GM18519 (cell line): ENCODE data around the gene ADAM8.

Experiments used
- ATAC-seq: cut with Tn5 transposase; IDR thresholded peaks from one replicate; pipeline ENCODE4 v1.9.1; 2021; ENCODE audit warnings: mild to moderate bottlenecking, moderate library complexity; ENCODE audit not compliant: unreplicated experiment, low FRiP score

Gene ADAM8

DNA sequence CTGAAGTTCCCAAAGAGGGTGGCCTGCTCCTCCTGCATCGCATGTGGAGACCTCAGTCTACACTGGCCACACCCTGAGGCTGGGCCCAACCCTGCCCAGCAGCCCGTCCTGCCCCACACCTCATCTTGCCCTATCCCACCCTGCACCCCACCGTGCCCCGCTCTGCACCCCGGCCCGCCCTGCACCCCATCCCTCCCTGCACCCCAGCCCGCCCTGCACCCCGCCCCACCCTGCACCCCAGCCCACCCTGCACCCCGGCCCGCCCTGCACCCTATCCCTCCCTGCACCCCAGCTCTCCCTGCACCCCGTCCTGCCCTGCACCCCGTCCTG lies 24.5 kb downstream of the ADAM8 start:
- ATAC-seq, result no peak

DNA sequence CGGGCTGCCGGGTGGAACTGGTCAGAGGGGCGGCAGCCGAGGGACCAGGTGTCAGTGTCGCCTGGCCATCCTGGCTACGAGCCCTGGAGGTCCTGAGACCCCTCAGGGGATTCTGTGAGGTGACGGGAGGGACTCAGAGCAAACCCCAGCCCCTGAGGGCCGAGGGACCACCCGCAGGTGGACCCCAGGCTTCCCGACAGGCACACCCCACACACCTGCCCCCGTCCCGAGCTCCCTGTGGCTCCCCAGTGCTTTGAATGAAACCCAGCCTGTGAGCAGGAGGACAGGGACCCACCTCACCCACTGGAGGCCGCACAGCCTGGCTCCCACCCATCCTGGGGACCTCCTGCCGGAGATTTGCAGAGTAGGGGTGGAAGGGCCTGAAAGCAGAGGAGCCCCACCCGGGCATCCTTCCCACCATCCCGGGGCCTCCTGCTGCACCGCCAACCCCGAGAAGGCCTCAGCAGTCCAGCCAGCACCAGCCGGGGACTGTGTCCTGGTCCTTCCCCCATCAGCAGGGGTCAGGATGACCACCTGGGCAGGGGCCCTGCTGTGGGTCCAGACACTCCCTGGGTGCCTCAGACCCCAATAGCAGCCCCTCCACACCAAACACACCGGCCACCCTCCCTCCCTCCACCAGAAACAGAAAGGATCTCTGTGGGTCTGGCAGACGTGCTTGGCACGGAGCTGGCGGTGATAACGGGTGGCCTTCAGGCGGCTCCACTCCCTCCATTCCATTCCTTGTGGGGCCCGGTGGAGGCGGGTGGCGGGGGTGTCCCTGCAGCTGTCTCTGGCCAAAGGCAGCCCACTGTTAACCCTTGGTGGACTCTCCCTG lies 25.1 kb downstream of the ADAM8 start:
- ATAC-seq, result no peak

DNA sequence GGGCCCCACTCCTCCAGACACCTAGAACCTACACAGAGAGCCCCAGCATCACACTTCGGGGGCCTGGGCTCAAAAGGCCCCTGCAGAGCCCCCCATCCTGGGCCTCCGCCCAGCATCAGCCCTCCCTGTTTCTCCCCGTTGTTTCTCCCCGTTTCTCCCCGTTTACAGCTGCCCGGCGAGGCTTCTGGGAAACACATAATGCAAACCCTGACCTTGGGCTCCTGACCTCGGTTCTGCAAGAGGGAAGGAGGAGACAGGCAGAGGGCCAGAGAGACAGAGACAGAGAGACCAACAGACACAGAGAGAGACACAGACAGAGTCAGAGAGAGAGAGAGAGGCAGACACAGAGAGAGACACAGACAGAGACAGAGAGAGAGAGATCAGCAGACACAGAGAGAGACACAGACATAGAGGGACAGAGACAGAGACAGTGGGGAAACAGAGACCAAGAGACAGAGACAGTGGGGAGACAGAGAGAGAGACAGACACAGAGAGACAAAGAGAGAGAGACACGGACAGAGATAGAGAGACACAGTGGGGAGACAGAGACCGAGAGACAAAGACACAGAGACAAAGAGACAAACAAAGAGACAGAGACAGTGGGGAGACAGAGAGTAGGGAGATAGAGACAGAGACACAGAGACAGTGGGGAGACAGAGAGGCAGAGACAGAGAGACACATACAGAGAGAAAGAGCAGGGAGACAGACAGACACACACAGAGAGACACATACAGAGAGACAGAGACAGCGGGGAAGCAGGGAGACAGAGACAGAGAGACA lies 26.5 kb downstream of the ADAM8 start:
- ATAC-seq, result no peak

DNA sequence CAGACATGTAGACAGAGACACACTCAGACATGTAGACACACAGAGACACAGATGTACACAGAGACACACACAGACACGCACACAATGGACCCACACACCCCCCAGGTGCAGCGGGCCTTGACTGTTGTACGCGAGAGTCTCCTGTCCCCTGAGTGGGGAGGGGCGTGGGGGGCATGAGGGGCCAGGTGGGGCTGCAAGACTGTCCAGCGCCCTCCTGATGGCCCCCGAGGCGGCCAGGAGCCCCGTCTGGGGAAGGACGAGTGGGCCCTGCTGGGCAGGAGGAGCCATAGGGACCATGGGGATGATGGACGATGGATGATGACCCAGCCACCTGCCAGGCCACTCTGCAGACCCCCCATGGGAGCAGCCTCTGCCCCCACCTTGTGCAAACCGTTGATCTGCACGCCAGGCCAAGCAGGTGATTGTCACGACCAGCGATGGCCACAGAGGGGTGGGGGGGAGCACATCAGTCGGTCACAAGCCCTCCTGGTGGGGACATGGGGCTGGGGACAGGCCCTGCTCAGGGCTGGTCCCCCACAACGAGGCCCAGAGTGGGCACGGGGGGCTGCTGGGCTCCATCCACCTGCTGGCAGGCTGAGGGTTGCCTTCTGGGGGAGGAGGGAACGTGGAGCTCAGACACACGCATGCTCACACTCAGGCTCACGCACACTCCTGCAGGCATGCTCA lies 27.4 kb downstream of the ADAM8 start:
- ATAC-seq, result no peak

DNA sequence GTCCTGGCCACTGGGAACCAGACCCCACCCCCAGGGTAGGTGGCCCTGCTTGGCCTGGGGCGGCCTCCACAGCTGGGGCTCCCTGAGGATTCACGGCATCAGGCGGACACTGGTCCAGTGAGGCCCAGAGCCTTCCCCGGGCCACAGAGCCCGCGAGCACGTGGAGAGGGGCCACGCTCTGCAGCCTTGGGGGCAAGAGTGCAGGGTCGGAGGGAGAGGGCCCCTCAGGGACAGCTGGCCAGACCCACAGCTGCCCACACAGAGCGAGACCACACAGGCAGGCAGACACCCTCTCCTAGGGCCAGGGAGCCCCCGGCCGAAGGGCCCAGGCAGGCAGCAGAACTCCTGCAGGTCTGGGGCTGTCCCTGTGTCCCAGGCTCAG lies 28.3 kb downstream of the ADAM8 start:
- no peak for ATAC-seq

DNA sequence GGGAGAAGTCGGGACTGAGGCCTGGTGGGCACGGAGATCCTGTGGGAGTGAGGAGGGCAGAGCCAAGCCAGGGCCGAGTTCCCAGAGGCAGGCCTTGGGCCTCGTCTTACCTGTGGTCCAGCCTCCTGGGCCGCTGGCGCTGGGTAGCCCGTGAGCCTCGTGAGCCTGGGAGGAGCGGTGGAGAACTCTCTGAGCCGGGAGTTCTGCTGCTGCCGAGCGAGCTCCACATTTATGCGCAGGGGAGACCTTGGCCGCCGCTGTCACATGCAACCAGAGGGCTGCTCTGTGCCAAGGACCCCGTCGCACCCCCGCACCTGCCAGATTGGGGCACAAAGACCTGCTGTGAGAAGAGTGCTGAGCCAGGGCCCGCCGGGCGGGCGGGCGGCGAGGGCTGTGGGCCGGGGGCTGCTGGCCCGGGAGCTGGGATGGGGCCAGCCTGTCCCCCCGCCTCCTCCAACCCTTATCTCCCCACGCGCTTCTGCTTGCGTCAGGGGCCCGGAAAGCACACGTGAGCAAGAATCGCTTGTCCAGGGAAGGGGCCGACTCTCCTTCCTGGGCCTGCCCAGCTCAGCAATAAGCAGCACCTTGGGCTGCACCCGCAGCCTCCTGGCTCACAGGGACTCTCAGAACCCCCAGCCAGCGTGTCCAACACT lies 28.9 kb downstream of the ADAM8 start:
- no peak for ATAC-seq

DNA sequence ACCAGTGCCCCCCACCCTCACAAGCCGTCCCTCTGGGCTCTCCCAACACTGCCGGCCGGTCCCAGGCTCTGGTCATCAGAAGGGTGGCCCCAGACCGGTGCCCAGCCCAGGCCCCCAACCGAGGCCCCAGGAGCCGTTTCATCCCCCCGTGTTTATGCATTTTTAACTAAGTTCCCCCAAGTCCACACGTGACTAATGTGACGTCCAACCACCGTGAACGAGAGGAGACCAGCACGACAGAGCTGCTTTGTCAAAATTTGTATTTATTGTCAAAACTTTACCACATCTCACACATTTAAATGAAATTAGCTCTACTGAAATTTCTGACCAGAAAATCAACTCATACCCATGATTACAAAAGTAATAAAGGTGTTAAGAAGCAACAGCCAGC lies 30.4 kb downstream of the ADAM8 start:
- no peak for ATAC-seq

DNA sequence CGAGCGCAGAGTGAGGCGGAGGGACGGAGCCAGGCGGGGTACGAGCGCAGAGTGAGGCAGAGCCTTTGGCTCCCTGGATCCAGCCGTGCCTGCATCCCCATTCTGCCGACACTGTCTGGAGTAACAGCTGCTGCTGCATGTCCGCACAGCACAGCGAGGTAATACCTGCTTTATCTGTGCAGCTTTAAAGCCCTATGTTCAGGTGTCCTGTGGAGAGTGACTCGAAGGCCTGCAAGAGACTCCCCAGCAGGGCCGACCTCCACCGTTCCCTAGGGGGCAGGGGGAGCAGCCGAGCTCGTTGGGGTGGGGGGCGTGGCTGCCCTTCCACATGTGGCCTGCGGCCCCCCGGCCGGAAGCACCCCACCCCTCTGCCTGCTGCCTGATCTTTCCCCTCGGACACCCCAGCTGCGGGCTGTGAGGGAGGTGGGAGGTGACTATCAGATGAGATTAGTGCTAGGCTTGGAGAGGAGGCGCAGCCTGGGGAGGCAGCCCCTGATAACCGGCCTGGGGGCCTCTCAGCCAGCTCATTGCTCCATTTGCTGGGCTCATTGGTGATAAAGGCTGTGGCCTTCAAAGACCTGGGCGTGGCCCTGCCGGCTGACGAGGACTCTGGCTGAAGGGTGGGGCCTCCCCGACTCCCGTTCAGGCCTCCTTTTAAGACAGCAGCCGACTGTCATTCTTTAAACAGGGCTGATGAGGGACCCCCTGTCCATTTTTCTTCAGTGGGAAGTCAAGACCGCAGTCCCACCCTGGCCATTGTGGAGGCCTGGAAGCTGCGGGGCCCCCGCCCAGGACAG lies 31.0 kb downstream of the ADAM8 start:
- ATAC-seq, result no peak

DNA sequence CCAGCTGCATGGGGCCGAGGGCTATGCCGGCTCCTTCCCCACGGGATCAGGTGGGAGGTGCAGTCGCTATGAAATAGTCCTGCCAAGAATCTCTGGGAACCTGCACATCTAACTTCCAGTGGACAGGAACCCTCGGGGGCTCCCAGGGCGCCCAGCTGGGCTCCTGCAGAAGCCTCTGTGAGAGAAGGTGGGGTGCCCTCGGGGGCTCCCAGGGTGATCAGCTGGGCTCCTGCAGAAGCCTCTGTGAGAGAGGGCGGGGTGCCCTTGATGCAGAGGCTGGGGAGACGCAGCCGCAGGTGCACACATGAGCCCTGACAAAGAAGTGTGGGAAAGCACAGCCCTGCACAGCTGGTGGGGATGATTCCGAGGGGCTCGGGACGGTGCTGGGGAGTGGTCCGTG lies 33.1 kb downstream of the ADAM8 start:
- no peak for ATAC-seq

DNA sequence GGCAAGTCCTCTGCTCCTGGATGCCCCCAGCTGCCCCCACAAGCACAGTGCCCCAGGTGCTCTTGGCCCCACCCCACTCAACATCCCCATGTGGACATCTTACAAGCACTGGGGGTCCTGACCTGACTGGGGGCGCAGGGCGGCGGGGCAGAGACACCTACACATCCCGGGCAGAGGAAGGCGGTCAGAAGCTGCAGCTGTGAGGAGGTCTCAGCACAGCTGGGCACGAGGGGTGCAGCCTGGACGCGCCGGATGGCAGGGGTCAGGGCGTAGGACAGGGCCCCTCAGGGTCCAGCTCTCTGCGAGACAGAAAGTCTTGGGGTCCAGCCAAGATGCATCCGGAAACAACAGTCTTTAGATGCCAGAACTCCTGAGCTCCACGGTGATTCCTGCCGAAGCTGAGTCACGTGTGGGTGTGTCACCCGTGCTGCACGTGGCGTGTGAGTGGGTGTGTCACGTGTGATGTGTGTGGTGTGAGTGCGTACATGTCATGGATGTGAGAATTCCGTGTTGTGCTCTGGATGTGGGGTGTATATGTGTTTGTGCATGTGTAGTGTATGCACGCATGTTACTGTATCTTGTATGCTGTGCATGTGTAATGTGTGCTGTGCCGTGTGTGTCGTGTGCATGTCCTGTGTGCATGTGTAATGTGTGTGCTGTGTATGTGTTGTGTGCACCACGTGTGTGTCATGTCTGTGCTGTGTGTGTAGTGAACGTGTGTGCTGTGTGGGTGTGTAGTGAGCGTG lies 33.9 kb downstream of the ADAM8 start:
- no peak for ATAC-seq

DNA sequence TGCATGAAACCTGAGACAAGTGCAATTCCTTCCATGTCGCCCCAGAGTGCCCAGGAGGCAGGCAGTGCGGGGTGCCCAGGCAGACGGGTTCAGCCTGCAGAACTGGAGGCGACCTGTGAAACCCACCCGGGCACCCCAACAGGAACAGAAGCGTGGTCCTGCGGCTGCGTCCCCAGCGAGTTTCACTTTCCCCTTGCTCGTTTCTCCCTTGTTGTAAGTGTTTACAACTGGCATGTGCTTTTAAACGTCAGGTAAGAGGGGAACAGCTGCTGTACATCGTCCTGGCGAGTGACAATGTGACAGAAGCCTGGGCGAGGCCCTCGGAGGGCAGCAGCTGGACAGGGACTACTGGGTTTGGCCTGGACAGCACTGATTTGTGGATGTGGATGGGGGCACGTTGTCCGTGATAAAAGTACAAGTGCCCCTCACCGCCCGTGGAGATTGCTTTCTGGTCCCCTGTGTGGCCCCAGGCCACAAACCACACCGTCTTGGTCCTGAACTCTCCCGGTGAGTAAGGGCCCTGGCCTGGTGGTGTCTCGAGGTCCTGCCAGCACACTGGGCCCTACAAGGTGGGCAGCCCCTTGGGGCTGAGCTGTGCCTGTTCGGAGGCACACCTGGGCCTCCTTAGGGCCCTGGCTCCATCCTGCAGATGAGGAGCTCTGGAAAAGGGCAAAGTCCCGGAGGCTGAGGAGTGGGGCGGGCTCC lies 35.0 kb downstream of the ADAM8 start:
- no peak for ATAC-seq

DNA sequence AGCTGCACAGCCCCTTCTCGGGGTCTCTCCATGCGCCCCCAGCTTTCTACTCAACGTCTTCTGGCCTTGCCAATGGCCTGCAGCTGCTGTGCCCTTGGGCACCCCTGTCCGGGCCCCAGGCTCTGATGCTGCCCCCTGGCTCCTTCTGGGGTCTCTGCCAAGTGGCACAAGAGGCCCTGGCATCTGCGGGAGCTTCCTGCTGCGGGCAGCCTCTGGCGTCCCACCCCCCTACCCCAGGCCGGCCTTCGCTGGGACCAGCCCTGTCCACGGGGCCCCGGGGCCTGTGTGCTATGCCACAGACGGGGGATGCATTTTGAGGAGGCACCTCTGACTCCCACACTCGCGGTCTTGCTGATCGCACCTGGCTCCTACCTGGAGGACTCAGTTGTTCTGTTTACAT lies 36.7 kb downstream of the ADAM8 start:
- ATAC-seq, result no peak

DNA sequence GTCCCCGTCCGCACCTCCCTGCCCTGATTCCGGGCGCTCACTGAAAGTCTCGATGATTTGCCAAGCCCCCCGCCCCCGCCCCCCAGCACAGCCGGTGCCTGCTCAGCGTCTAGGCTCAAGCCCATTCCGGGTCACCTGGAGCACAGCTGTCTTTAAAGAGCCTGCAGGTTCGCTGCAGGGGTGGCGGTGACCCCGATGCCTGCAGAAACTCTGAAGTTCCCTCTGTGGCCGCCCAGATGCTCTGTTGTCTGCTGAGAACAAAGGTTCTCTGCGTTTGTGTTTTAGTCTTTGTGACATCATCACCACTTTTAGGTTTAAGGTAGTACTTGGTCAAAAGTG lies 38.2 kb downstream of the ADAM8 start:
- no peak for ATAC-seq

DNA sequence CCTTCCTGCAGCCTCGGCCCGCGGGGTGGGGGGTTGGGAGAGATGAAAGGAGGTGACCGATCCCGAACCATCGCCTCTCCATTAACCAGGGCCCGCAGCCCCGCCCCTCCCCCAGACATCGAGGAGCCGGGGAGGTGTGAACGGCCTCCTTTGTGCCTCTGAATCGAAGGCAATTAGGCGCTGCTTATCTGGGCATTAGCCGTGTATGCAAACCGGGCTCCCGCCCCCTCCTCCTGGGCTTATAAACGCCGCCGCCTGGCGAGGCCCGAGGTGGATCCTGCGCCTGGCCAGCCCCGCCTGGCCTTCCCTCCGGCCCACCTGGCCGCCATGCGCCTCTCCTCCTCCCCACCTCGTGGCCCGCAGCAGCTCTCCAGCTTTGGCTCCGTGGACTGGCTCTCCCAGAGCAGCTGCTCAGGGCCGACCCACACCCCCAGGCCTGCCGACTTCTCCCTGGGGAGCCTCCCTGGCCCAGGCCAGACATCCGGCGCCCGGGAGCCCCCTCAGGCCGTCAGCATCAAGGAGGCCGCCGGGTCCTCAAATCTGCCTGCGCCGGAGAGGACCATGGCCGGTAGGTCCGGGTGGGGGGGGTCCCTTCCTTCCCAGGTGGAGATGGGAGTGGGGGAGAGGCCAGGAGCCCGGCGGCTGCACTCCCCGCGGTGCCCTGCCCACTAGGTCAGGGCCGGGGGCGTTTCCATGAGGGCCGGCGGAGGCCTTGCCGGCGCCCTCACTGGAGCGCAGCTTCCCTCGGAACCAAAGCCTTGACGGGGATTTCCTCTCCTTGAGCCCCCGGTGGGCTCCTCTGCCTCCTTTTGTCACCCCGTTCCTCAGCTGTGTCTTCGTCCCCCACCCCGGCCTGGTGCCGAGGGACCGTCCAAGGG lies 38.8 kb downstream of the ADAM8 start, which contains the start of gene VENTX:
VENTX (plus strand) TSS at position 268 of the 878 bp plus-strand sequence; CDS start at position 328, 60 bp downstream.
- no peak for ATAC-seq

DNA sequence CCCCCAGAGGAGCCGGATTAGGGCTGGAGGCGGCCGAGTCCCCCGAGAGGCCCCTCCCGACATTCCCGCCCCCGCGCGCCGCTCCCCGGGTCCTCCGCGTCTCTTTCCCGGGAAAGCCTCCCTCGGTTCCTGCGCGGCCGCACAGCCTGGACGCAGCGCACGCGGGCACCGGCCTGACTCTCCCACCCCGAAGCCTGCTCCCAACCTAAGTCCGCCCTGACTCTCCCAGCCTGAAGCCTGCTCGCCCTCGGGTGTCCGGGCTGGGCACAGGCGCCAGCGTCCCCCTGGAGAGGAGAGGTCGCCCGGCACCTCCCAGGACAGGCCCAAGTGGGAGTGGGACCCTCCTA lies 39.5 kb downstream of the ADAM8 start:
- ATAC-seq, result no peak

DNA sequence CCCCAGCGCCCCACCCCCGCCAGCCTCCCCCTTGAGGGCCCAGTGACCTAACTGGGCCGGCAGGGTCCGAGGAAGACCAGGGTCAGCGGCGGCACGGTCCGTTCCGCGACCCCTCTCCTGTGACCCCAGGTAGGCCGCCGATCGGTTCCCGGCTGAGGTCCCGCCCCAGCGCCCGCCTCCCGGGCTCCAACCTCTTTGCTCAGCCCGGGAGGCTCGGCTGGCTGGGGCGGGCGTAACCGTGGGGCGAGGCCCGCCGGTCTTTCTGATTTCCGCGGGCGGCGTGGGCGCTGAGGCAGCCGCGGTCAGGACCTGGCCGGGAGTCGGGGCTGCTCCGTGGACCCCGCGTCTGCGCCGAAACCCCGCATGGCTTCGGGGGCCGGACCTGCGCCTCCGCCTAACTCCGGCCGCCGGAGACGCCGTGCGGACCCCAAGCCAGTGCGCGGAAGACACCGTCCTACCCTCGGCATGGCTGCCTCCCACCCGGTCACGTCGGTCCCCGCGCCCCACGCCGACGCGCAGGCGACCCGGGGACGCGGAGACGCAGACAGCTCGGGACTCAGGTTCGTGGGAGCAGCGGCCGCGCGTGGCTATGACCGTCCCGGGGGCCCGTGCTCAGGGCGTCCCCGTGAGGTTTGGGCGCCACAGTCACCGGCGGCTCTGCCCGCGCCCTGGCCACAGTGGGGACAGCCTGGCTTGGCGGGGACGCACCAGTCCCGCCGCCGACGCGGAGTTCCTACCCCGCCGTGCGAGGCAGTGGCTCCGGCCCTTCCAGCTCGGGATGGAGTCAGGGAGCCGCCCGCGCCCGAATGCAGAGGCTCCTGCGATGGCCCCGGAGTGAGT lies 40.0 kb downstream of the ADAM8 start:
- ATAC-seq, result no peak

DNA sequence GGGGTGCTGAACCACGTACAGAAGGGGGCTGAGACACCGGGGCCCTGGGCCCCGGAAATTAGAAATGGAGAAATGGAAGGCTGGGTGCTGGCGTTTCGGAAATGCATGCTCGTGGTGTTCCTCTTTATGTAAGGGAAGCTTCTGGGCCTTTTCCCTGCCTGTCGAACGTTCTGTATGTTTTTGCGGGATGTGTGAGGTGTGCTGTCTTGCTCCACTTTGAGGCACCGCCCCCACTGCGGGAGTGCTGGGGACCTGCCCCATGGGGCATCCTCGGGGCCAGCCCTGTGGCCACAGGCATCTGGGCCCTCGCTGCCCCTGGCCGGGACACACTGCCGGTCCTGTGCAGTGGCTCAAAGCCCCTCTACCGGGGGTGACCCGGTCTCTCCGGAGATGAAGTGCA lies 40.7 kb downstream of the ADAM8 start:
- ATAC-seq, result no peak
